Measurements from ENCODE around the gene CHAT. TPM values are rescaled to one million over a fixed set of nuclear protein-coding genes. Genes with fewer than 3 reads are reported as not detected.
A peak's percentile ranks its signal among the peaks of the same experiment; 100 is the strongest.

CHAT gene
- total RNA-seq, 1 experiment from 2014 or later = not detected

DNA sequence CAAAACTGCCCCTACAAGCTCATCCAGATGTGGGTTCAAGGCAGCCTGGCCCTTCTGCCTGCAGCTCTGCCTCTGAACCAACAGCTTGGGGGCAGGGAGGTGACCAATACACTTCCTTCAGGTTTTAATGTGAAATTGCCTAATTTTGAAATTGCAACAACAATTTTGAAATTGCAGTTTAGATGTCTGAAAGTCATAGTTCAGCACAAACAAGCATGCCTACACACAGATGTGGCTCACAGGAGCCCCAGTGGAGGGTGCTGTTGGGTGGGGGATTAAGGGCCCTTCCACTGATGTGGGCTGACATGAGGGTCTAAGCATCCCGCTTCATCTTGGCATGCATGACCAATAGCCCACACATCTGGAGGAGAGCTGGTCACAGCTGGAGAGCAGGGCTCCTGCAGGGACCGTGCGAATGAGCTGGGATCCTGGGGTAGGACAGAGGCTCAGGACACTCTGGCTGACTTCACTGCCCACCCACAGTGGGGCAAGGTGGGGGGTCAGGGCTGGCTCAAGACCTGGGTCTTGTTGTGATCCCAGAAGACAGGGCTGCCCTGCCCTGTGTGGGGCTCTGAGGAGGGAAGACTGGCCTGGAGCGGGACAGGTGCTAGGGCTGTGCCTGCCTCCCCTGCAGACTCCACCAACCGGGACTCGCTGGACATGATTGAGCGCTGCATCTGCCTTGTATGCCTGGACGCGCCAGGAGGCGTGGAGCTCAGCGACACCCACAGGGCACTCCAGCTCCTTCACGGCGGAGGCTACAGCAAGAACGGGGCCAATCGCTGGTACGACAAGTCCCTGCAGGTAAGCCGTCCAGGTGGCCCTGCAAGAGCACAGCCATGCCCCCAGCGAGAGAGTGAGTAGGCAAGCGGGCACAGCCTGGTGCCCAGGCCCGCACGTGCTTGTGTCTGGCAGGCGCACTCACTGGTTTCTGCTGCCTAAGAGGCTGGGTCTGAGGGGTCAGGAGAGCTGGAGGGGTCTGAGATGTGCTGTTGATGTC lies 32.3 kb downstream of the CHAT start:
- no peak overlapping the region for H2AK5ac ChIP-seq (ENCODE audit: insufficient read length, low read length)
- H4K5ac ChIP-seq (ENCODE audit: insufficient read length, low read depth, low read length) = no peak overlapping the region
- Mint-ChIP-seq H3K4me1 (peaks cover 1 to 10% of the 10 kb centered on the region in 2 experiments), H3K27ac (no peak overlapping the region), H3K36me3 (ENCODE audit: insufficient read depth in 1 of 3, low read depth in 3 of 3) (no peaks in the 10 kb centered on the region), H3K4me3 (no peak overlapping the region), H3K27me3 (ENCODE audit: low read depth) (peaks cover 46% of the 10 kb centered on the region), H3K9me3 (no peaks in the 10 kb centered on the region)
- no peak overlapping the region for H4K91ac ChIP-seq (ENCODE audit: insufficient read length, low read depth, low read length)
- TF ChIP-seq CTCF (conservative IDR thresholded peaks at IDR 0.05) = peak; percentile 34; the same call in 2 of the 3 replicates
- H3K23ac ChIP-seq (ENCODE audit: insufficient read length, low read depth, low read length) = no peak overlapping the region
- H3K14ac ChIP-seq (ENCODE audit: insufficient read depth, low read length) = no peak overlapping the region
- H3K27me3 ChIP-seq (ENCODE audit: insufficient read depth, low read length) = no peaks in the 10 kb centered on the region; the same call in 1 of the 2 replicates
- H3K79me1 ChIP-seq (ENCODE audit: insufficient read depth, low read depth, low read length, poor library complexity, severe bottlenecking) = no peaks in the 10 kb centered on the region
- no peak overlapping the region for H3K4ac ChIP-seq (ENCODE audit: low read depth, low read length)
- no peaks in the 10 kb centered on the region for H3K79me2 ChIP-seq (ENCODE audit: insufficient read depth, low read length)
- no peak overlapping the region for H2AFZ ChIP-seq (ENCODE audit: low read length)
- no peak overlapping the region for H2BK15ac ChIP-seq (ENCODE audit: low read depth, low read length)
- no peak overlapping the region for H2BK5ac ChIP-seq (ENCODE audit: insufficient read length, low read length)
- no peak overlapping the region for H3K18ac ChIP-seq (ENCODE audit: insufficient read length, low read depth, low read length)
- H2BK12ac ChIP-seq (ENCODE audit: insufficient read length, low read depth, low read length) = no peak overlapping the region
- H4K20me1 ChIP-seq (ENCODE audit: control insufficient read depth, insufficient read depth, insufficient read length) = no peaks in the 10 kb centered on the region
- no peaks in the 10 kb centered on the region for H3K9me3 ChIP-seq (ENCODE audit: control insufficient read depth, low read depth, low read length)
- DNase-seq = peak; percentile 27
- no peak overlapping the region for H3K56ac ChIP-seq (ENCODE audit: insufficient read length, low read depth, low read length)
- H3K27ac ChIP-seq (ENCODE audit: insufficient read length, low read depth, low read length) = no peak overlapping the region
- no peaks in the 10 kb centered on the region for H3K23me2 ChIP-seq (ENCODE audit: insufficient read length, low read depth, low read length, poor library complexity, severe bottlenecking)
- H2BK120ac ChIP-seq (ENCODE audit: low read depth, low read length, poor library complexity, severe bottlenecking) = no peak overlapping the region
- no peaks in the 10 kb centered on the region for H3K4me1 ChIP-seq (ENCODE audit: insufficient read depth, low read length)
- H4K8ac ChIP-seq (replicated peaks; ENCODE audit: insufficient read length, low read depth, low read length) = no peak overlapping the region
- no peak overlapping the region for H2BK20ac ChIP-seq (ENCODE audit: low read depth, low read length, poor library complexity, severe bottlenecking)
- no peak overlapping the region for H3T11ph ChIP-seq (ENCODE audit: low read length)
- no peak overlapping the region for H3K4me2 ChIP-seq (ENCODE audit: insufficient read depth, insufficient read length, low read length)
- H3K9ac ChIP-seq (ENCODE audit: extremely low read depth, insufficient read length, low read length) = no peak overlapping the region
- no CpG with 5 or more reads among the region's 22 CpGs for WGBS (ENCODE audit: extremely low coverage, insufficient read length, low lambda C conversion rate)
